Activated T-cell treated with anti-CD3 and anti-CD28 coated beads, Interleukin-2, amount 50 U/mL, for 72 hours (primary cell): ENCODE measurements around the gene GRB10. TPM values are rescaled to one million over a fixed set of nuclear protein-coding genes. Genes with fewer than 3 reads are reported as not detected.

Source experiments
- ATAC-seq, 2 donors: fragments of 150-1000 bp; cut with Tn5 transposase; replicated peaks in 1 of 2; 2 replicates each; pipeline ENCODE4 v1.10.0; 2021; ENCODE audit warnings: moderate library complexity in 2 of 2, mild to moderate bottlenecking in 1 of 2
- DNase-seq, 2 donors: peaks; one replicate each; pipeline ENCODE4 v3.0.0; 2021 to 2022; ENCODE audit warnings: mixed read lengths in 1 of 2
- H3K27ac Mint-ChIP-seq: one replicate; pipeline ENCODE4 v1.8.0; 2022; ENCODE audit warnings: mild to moderate bottlenecking, moderate library complexity, mixed read lengths
- H3K27me3 Mint-ChIP-seq: one replicate; pipeline ENCODE4 v1.8.0; 2022; ENCODE audit warnings: low read depth, mixed read lengths
- H3K36me3 Mint-ChIP-seq, 2 donors: one replicate each; pipeline ENCODE4 v1.8.0; 2022; ENCODE audit warnings: mixed read lengths in 2 of 2, mild to moderate bottlenecking in 1 of 2; ENCODE audit not compliant: insufficient read depth in 2 of 2
- H3K4me1 Mint-ChIP-seq: one replicate; pipeline ENCODE4 v1.8.0; 2022; ENCODE audit warnings: low read depth, mixed read lengths
- H3K4me3 Mint-ChIP-seq, 2 donors: one replicate each; pipeline ENCODE4 v1.8.0; 2022; ENCODE audit warnings: mild to moderate bottlenecking in 2 of 2, mixed read lengths in 2 of 2, moderate library complexity in 2 of 2
- H3K9me3 Mint-ChIP-seq, 2 donors: one replicate each; pipeline ENCODE4 v1.8.0; 2022; ENCODE audit warnings: mixed read lengths in 2 of 2
- total RNA-seq, 2 donors: library from RNA; stranded (reverse); gene quantifications; one replicate each; pipeline ENCODE4 v1.2.3, GENCODE V29; 2022

GRB10 gene
- total RNA-seq, result 10 to 100 TPM; 18.4 to 21.0 TPM

DNA sequence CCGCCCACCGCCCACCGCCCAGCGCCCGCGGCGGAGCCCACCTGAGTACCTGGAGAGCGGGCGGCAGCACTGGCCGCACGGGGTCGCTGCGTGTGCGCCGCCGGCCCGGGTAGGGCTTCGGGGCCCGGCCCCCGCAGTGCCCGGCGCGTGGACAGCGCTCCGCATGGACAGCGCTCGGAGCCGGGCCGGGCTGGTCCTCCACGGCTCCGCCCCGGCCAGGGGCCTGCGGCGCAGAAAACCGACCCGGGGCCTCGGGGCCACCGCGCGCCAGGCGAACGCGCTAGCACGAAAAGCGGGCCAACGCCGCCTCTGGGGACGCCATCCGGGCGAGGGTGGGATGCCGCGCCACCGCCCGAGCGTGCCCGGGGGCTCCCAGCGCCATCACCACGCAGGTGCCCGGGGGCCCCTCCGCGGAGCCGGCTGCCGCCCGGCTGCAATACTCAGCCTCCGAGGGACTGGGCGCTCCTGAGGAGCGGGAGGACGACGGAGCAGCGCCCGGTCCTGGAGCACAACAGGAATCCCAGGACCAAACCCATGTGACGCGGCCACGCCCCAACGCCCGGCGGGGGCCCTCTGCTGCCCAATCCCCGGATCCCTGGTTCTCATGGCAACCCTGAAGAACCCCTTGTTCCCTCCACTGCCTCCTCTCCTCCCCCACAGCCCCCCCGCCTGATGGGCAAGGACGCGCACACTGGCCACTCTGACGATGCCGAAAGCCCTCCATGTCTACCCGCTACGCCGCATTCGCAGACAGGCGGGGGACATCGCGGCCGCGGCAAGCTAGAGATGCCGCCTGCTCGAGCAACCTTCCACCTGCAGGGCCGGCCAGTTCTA, at the start of gene GRB10:
TSS of gene GRB10 (minus strand) at position 522 of the 834 bp plus-strand sequence. CDS start 50,574 bp downstream, outside the sequence.
- H3K4me1 Mint-ChIP-seq, result peaks cover 25% of the 10 kb centered on the region
- H3K27ac Mint-ChIP-seq, result no peak within 1 kb of the TSS
- H3K36me3 Mint-ChIP-seq, result peaks cover 0 to 2% of the 10 kb centered on the region in 2 donors
- H3K9me3 Mint-ChIP-seq, result peaks cover 0 to under 1% of the 10 kb centered on the region in 2 donors
- ATAC-seq (peak; percentile 52 to 65), DNase-seq (no peak)
- peaks cover 14% of the 10 kb centered on the region for H3K27me3 Mint-ChIP-seq
- peak within 1 kb of the TSS; percentile 66 to 80 for H3K4me3 Mint-ChIP-seq

DNA sequence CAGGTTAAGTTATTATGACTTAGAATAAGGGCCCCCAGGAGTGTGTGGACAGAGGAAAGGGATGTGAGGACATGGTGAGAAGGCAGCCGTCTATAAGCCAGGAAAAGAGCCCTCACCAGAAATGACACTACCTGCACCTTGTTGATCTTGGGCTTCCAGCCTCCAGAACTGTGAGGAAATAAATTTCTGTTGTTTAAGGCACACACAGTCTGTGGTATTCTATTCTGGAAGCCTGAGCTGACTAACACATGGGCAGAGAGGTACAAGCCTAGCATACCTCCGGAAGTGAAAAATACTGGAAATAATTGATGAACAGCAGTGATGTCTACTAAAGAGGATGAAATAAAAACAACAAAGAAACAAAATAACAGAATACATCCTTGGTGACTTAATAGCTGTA, 46.1 kb upstream of the GRB10 start:
- Mint-ChIP-seq H3K27me3 (peaks cover 50% of the 10 kb centered on the region), H3K9me3 (no peaks in the 10 kb centered on the region), H3K27ac (no peak overlapping the region), H3K36me3 (peaks cover 0 to 3% of the 10 kb centered on the region in 2 donors), H3K4me1 (peaks cover 42% of the 10 kb centered on the region), H3K4me3 (no peak overlapping the region)
- DNase-seq (no peak), ATAC-seq (no peak)

GRCh38 chr7:50828116-50828515, 45.4 kb upstream of the GRB10 start:
- Mint-ChIP-seq H3K4me1 (peaks cover 35% of the 10 kb centered on the region), H3K4me3 (no peak overlapping the region), H3K9me3 (no peaks in the 10 kb centered on the region), H3K36me3 (peaks cover 0 to under 1% of the 10 kb centered on the region in 2 donors), H3K27ac (no peak overlapping the region), H3K27me3 (peaks cover 44% of the 10 kb centered on the region)
- no peak for DNase-seq
- no peak for ATAC-seq

DNA sequence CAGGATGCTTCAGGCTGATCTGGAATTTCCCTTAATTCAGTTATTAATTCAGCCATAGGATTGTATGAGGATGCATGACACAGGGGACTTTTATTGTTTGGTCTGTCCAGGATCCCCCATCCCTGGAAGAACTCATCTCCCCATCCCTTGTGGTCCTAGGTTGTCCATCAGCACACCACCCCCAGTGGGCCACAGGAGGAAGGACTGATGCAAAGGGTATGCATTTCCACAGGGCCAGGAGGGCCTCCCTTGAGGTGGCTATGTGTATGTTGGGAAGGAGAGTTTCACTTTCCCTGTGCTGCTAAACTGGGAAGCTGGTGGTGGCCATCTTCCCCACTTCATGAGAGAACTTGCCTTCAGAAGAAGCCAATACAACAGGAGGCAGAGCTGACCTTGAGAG, 44.6 kb upstream of the GRB10 start:
- Mint-ChIP-seq H3K4me3 (peak overlapping the region in 1 of 2 donors; percentile 37), H3K27me3 (peaks cover 38% of the 10 kb centered on the region), H3K36me3 (no peaks in the 10 kb centered on the region), H3K27ac (no peak overlapping the region), H3K4me1 (peaks cover 27% of the 10 kb centered on the region), H3K9me3 (no peaks in the 10 kb centered on the region)
- ATAC-seq (no peak), DNase-seq (no peak)

DNA sequence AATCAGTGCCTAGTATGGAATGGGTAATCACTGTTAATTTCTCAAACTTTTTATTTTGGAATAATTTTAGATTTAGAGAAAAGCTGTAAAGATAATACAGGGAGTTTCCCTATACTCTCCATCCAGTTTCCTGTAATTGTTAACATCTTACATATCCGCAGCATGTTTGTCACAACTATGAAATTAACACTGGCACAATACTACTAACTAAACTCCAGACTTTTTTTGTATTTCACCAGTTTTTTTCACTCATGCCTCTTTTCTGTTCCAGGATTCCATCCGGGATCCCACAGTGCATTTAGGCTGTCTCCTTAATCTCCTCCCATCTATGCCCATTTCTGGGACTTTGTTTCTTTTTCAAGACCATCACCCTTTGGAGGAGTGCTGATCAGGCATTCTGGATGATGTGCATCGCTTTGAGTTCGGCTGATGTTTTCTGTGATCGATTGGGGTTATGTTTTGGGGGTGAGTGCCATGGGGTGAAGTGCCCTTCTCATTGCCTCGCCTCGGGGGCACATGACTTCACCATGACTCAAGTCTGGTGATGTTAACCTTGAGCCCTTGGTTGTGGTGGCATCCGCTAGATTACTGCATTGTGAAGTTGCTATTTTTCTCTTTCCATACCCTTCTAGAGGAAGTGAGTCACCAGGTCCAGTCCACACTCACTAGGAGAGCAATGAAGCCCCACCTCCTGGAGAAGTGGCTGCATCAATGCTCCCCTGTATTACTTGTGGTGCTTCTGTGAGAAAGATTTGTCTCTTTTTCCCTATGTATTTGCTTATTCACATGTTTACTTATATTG, 43.9 kb upstream of the GRB10 start:
- peak overlapping the region; percentile 9 to 37 for H3K4me3 Mint-ChIP-seq
- H3K27ac Mint-ChIP-seq, result no peak overlapping the region
- ATAC-seq, result peak; percentile 99
- DNase-seq, result peak; percentile 63 to 80
- H3K9me3 Mint-ChIP-seq, result no peaks in the 10 kb centered on the region
- no peaks in the 10 kb centered on the region for H3K36me3 Mint-ChIP-seq
- peaks cover 31% of the 10 kb centered on the region for H3K27me3 Mint-ChIP-seq
- H3K4me1 Mint-ChIP-seq, result peaks cover 21% of the 10 kb centered on the region

- Mint-ChIP-seq H3K4me3 (no peak overlapping the region), H3K27ac (no peak overlapping the region), H3K9me3 (no peaks in the 10 kb centered on the region), H3K36me3 (no peaks in the 10 kb centered on the region), H3K4me1 (peaks cover 21% of the 10 kb centered on the region), H3K27me3 (peaks cover 20% of the 10 kb centered on the region)
- ATAC-seq (no peak), DNase-seq (no peak)
Measured at GRCh38 chr7:50825465-50825864, 42.8 kb upstream of the GRB10 start.

DNA sequence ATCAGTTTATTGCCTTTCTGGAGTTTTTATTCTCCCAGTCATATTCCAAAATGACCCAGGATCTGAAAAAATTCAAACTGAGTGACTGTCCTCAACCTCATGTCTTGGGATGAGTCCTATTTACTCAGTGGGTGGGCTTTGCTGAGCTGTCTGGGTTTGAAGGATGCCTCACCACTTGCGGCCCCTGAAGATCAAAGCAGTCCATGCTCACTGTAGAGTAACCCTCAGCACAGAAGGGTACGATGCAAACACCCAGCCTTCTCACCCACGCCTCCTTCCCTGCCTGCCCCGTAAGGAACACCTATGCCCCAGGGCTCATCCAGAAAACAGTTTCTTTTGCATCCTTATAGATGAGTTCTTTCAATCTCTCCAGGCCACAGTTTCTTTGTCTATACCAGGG, 42.2 kb upstream of the GRB10 start:
- Mint-ChIP-seq H3K4me3 (no peak overlapping the region), H3K9me3 (no peaks in the 10 kb centered on the region), H3K27me3 (peaks cover 14% of the 10 kb centered on the region), H3K4me1 (peaks cover 21% of the 10 kb centered on the region), H3K27ac (no peak overlapping the region), H3K36me3 (no peaks in the 10 kb centered on the region)
- DNase-seq (no peak), ATAC-seq (no peak)

GRCh38 chr7:50822706-50823105, 40.0 kb upstream of the GRB10 start:
- Mint-ChIP-seq H3K27me3 (peaks cover 7% of the 10 kb centered on the region), H3K27ac (no peak overlapping the region), H3K36me3 (no peaks in the 10 kb centered on the region), H3K4me1 (peaks cover 15% of the 10 kb centered on the region), H3K9me3 (no peaks in the 10 kb centered on the region), H3K4me3 (no peak overlapping the region)
- DNase-seq, result no peak
- no peak for ATAC-seq

GRCh38 chr7:50822110-50822509, 39.4 kb upstream of the GRB10 start:
- Mint-ChIP-seq H3K36me3 (no peaks in the 10 kb centered on the region), H3K27ac (no peak overlapping the region), H3K9me3 (no peaks in the 10 kb centered on the region), H3K27me3 (peaks cover 7% of the 10 kb centered on the region), H3K4me3 (no peak overlapping the region), H3K4me1 (peaks cover 9% of the 10 kb centered on the region)
- no peak for ATAC-seq
- no peak for DNase-seq

DNA sequence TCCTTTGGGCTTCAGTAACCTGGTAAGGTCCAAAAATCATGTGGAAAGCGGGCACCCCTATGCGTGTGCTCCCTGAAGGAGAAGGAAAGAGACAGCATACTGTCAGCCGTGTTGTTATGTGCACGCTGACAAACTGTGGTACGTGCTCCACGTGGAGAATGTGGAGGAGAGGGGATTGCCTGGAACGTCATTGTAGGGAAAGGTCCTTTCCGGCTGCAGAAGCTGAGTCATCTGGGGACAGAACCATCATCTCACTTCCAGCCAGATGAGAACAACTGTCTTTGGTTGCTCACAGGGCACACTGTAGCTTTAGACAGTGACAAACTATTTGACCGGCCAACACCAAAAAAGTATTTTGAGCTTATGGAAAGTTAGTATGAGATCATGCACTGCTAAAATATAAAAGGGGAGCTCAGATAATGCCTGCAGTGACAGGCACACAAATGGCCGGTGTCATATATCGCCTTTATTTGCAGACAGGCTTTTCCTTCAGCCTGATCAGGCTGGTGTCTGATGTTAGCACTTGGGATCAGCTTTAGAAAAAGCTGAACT, 38.8 kb upstream of the GRB10 start:
- Mint-ChIP-seq H3K4me3 (no peak overlapping the region), H3K36me3 (no peaks in the 10 kb centered on the region), H3K27me3 (peaks cover 11% of the 10 kb centered on the region), H3K9me3 (no peaks in the 10 kb centered on the region), H3K4me1 (peaks cover 3% of the 10 kb centered on the region), H3K27ac (no peak overlapping the region)
- DNase-seq (no peak), ATAC-seq (no peak)

- H3K27me3 Mint-ChIP-seq, result peaks cover 13% of the 10 kb centered on the region
- no peak overlapping the region for H3K27ac Mint-ChIP-seq
- no peaks in the 10 kb centered on the region for H3K9me3 Mint-ChIP-seq
- H3K36me3 Mint-ChIP-seq, result no peaks in the 10 kb centered on the region
- no peak overlapping the region for H3K4me3 Mint-ChIP-seq
- peaks cover 5% of the 10 kb centered on the region for H3K4me1 Mint-ChIP-seq
- DNase-seq, result no peak
- ATAC-seq, result no peak
Measured at GRCh38 chr7:50818324-50818723, 35.6 kb upstream of the GRB10 start.

- no peaks in the 10 kb centered on the region for H3K36me3 Mint-ChIP-seq
- H3K27me3 Mint-ChIP-seq, result peaks cover 13% of the 10 kb centered on the region
- ATAC-seq (no peak), DNase-seq (no peak)
- no peak overlapping the region for H3K27ac Mint-ChIP-seq
- H3K9me3 Mint-ChIP-seq, result no peaks in the 10 kb centered on the region
- no peak overlapping the region for H3K4me3 Mint-ChIP-seq
- H3K4me1 Mint-ChIP-seq, result peaks cover 5% of the 10 kb centered on the region
Measured at GRCh38 chr7:50817561-50817960, 34.9 kb upstream of the GRB10 start.

DNA sequence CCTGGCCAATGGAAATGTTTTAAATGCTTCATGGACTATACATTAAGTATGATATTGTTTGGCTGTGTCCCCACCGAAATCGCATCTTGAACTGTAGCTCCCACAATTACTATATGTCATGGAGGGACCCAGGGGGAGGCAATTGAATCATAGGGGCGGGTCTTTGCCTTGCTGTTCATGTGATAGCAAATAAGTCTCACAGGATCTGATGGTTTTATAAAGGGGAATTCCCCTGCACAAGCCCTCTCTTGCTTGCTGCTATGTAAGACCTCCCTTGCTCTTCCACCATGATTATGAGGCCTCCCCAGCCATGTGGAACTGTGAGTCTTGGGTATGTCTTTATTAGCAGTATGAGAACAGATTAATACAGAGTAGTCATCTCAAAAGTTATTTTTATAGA, 32.4 kb upstream of the GRB10 start:
- Mint-ChIP-seq H3K4me1 (peaks cover 5% of the 10 kb centered on the region), H3K36me3 (no peaks in the 10 kb centered on the region), H3K9me3 (no peaks in the 10 kb centered on the region), H3K4me3 (no peak overlapping the region), H3K27ac (no peak overlapping the region), H3K27me3 (peaks cover 13% of the 10 kb centered on the region)
- ATAC-seq, result peak; percentile 21 to 43
- DNase-seq, result no peak
